ENCODE measurements around the gene PHETA1. TPM values are rescaled to one million over a fixed set of nuclear protein-coding genes. Genes with fewer than 3 reads are reported as not detected.
A peak's percentile ranks its signal among the peaks of the same experiment; 100 is the strongest.

The PHETA1 gene
- total and polyA plus RNA-seq, 2 donors (not counting 1 experiment from before 2014, with no cell fraction given): 7.4 to 9.4 TPM

DNA sequence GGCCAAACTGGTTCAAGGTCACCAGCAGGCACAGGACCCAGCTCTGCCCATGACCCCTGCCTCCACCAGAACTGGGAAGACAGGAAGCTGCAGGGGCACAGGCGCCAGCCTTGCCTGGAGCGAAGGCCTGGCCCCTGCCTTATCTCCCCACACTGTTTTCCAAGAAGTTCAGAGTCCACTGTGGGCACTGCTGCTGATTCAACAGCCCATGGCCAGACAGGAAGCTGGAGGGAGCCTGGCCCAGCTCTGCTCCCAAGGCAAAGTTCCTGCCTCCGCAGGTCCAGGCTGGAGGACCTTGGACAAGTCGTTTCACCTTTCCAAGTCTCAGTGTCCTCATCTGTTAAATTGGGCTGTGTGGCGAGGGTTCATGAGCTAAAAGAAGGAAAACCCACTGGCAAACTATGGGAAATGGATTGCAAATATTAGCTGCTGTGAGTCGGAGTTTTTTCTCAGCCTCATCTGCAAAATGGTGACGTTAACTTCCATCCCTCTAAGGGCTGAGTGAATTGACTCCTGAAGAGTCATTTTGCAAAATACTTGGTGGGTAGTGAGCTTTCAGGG, 1.2 kb downstream of the PHETA1 start:
- no peaks in the 10 kb centered on the region for H3K9me3 Mint-ChIP-seq (ENCODE audit: insufficient read depth)
- peaks cover 20 to 25% of the 10 kb centered on the region in 2 donors for H3K4me1 ChIP-seq (ENCODE audit: control insufficient read depth in 2 of 2, insufficient read depth in 2 of 2, low read length in 2 of 2)
- peak overlapping the region; percentile 86 for H3K9ac ChIP-seq (ENCODE audit: low read length)
- peak overlapping the region; percentile 84 for H2AFZ ChIP-seq (ENCODE audit: insufficient read depth, low read depth, low read length, poor library complexity, severe bottlenecking)
- TF ChIP-seq EZH2 (IDR thresholded peaks at IDR 0.05; ENCODE audit: borderline replicate concordance, insufficient read depth, low read depth, low read length, poor library complexity, severe bottlenecking): no peak
- TF ChIP-seq, protein P1, sequence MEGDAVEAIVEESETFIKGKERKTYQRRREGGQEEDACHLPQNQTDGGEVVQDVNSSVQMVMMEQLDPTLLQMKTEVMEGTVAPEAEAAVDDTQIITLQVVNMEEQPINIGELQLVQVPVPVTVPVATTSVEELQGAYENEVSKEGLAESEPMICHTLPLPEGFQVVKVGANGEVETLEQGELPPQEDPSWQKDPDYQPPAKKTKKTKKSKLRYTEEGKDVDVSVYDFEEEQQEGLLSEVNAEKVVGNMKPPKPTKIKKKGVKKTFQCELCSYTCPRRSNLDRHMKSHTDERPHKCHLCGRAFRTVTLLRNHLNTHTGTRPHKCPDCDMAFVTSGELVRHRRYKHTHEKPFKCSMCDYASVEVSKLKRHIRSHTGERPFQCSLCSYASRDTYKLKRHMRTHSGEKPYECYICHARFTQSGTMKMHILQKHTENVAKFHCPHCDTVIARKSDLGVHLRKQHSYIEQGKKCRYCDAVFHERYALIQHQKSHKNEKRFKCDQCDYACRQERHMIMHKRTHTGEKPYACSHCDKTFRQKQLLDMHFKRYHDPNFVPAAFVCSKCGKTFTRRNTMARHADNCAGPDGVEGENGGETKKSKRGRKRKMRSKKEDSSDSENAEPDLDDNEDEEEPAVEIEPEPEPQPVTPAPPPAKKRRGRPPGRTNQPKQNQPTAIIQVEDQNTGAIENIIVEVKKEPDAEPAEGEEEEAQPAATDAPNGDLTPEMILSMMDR (IDR thresholded peaks at IDR 0.05): no peak
- H3K27ac ChIP-seq (ENCODE audit: low read length in 2 of 2): no peak overlapping the region
- 79% methylated on average over 6 of the region's 7 CpGs for WGBS (ENCODE audit: insufficient coverage)
- peak overlapping the region; percentile 82 for H3K4me3 Mint-ChIP-seq
- H3K79me2 ChIP-seq (ENCODE audit: control insufficient read depth, insufficient read depth, low read length): peaks cover 5% of the 10 kb centered on the region
- H4K20me1 ChIP-seq (ENCODE audit: control insufficient read depth, insufficient read depth, low read length, poor library complexity, severe bottlenecking): no peaks in the 10 kb centered on the region
- H3K27ac Mint-ChIP-seq: no peak overlapping the region
- POLR2A ChIA-PET: no interaction called here
- peaks cover 0 to 4% of the 10 kb centered on the region in 2 experiments for H3K36me3 ChIP-seq (replicated peaks in 1 of 2; ENCODE audit: control extremely low read depth in 1 of 2, control insufficient read depth in 1 of 2, extremely low read depth in 1 of 2, insufficient read depth in 2 of 2, low read length in 1 of 2)
- H3K27me3 ChIP-seq (replicated peaks in 1 of 4; ENCODE audit: control extremely low read depth in 1 of 4, control insufficient read depth in 3 of 4, insufficient read depth in 4 of 4, low read length in 3 of 4): no peaks in the 10 kb centered on the region
- DNase-seq: no peak
- H3K4me3 ChIP-seq (ENCODE audit: control extremely low read depth in 1 of 5, extremely low read depth in 1 of 5, insufficient read depth in 1 of 5, low read depth in 2 of 5, low read length in 4 of 5): peak overlapping the region; percentile 46 to 73 (median 70)
- CTCF ChIA-PET: interaction anchor here (0.5 to 3.5 kb wide), 9 partner anchors 13 to 1806 kb away, joined by 3 to 24 read pairs (median 3); no protein-coding TSS in a partner anchor
- intact Hi-C loops (cut with micrococcal nuclease): loop anchor here (2.0 kb wide), 2 partner anchors 37 to 39 kb away; no protein-coding TSS in a partner anchor
- H3K27me3 Mint-ChIP-seq: no peaks in the 10 kb centered on the region
- no peak for ATAC-seq (ENCODE audit: low read depth)
- H3K4me2 ChIP-seq (replicated peaks; ENCODE audit: low read depth, low read length, poor library complexity, severe bottlenecking): peak overlapping the region; percentile 94
- peaks cover 38% of the 10 kb centered on the region for H3K4me1 Mint-ChIP-seq
- H3K9me3 ChIP-seq (ENCODE audit: control extremely low read depth in 1 of 3, control insufficient read depth in 2 of 3, insufficient read depth in 1 of 3, low read length in 2 of 3): no peaks in the 10 kb centered on the region

DNA sequence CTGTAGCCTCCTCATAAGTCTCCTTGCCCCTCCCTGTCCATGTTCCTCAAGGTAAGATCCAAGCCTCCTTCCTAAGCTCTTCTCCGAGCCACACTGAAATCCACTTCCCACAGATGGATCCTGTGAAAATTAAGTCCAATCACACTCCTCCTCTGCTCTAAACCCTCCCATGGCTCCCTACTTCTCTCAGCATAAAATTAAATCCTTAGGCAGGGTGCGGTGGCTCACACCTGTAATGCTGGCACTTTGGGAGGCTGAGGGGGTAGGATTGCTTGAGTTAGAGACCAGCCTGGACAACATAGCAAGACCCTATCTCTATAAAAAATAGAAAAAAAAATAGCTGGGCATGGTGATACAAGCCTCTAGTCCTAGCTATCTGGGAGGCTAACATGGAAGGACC, 2.3 kb downstream of the PHETA1 start:
- Mint-ChIP-seq H3K4me3 (peak overlapping the region; percentile 8), H3K27ac (no peak overlapping the region), H3K4me1 (peaks cover 46% of the 10 kb centered on the region), H3K9me3 (ENCODE audit: insufficient read depth) (no peaks in the 10 kb centered on the region), H3K27me3 (no peaks in the 10 kb centered on the region)
- intact Hi-C loops (cut with micrococcal nuclease): no loop called here
- H3K36me3 ChIP-seq (replicated peaks in 1 of 2; ENCODE audit: control extremely low read depth in 1 of 2, control insufficient read depth in 1 of 2, extremely low read depth in 1 of 2, insufficient read depth in 2 of 2, low read length in 1 of 2): peaks cover 0 to 6% of the 10 kb centered on the region in 2 experiments
- no peak overlapping the region for H2AFZ ChIP-seq (ENCODE audit: insufficient read depth, low read depth, low read length, poor library complexity, severe bottlenecking)
- H4K20me1 ChIP-seq (ENCODE audit: control insufficient read depth, insufficient read depth, low read length, poor library complexity, severe bottlenecking): no peaks in the 10 kb centered on the region
- H3K9ac ChIP-seq (ENCODE audit: low read length): no peak overlapping the region
- H3K27me3 ChIP-seq (replicated peaks in 1 of 4; ENCODE audit: control extremely low read depth in 1 of 4, control insufficient read depth in 3 of 4, insufficient read depth in 4 of 4, low read length in 3 of 4): no peaks in the 10 kb centered on the region
- ATAC-seq (ENCODE audit: low read depth) (no peak), DNase-seq (no peak)
- no peak for TF ChIP-seq EZH2 (IDR thresholded peaks at IDR 0.05; ENCODE audit: borderline replicate concordance, insufficient read depth, low read depth, low read length, poor library complexity, severe bottlenecking)
- TF ChIP-seq, protein P1 (IDR thresholded peaks at IDR 0.05): no peak
- POLR2A ChIA-PET: interaction anchor here (1.0 kb wide), 1 partner anchor 9 kb away, joined by 3 read pairs; no protein-coding TSS in a partner anchor
- peaks cover 30 to 35% of the 10 kb centered on the region in 2 donors for H3K4me1 ChIP-seq (ENCODE audit: control insufficient read depth in 2 of 2, insufficient read depth in 2 of 2, low read length in 2 of 2)
- no peak overlapping the region for H3K27ac ChIP-seq (ENCODE audit: low read length in 2 of 2)
- H3K79me2 ChIP-seq (ENCODE audit: control insufficient read depth, insufficient read depth, low read length): peaks cover 5% of the 10 kb centered on the region
- 100% methylated on average over 1 of the region's 2 CpGs for WGBS (ENCODE audit: insufficient coverage)
- H3K4me3 ChIP-seq (ENCODE audit: control extremely low read depth in 1 of 5, extremely low read depth in 1 of 5, insufficient read depth in 1 of 5, low read depth in 2 of 5, low read length in 4 of 5): no peak overlapping the region
- CTCF ChIA-PET: interaction anchor here (1.0 to 1.7 kb wide), 4 partner anchors 31 to 85 kb away, joined by 3 to 6 read pairs (median 4); no protein-coding TSS in a partner anchor
- no peak overlapping the region for H3K4me2 ChIP-seq (replicated peaks; ENCODE audit: low read depth, low read length, poor library complexity, severe bottlenecking)
- H3K9me3 ChIP-seq (ENCODE audit: control extremely low read depth in 1 of 3, control insufficient read depth in 2 of 3, insufficient read depth in 1 of 3, low read length in 2 of 3): no peaks in the 10 kb centered on the region
